Measurements from ENCODE around the gene BLOC1S3. TPM values are rescaled to one million over a fixed set of nuclear protein-coding genes. Genes with fewer than 3 reads are reported as not detected.

BLOC1S3 gene
- total RNA-seq, 1 experiment from 2014 or later: 11.5 TPM

DNA sequence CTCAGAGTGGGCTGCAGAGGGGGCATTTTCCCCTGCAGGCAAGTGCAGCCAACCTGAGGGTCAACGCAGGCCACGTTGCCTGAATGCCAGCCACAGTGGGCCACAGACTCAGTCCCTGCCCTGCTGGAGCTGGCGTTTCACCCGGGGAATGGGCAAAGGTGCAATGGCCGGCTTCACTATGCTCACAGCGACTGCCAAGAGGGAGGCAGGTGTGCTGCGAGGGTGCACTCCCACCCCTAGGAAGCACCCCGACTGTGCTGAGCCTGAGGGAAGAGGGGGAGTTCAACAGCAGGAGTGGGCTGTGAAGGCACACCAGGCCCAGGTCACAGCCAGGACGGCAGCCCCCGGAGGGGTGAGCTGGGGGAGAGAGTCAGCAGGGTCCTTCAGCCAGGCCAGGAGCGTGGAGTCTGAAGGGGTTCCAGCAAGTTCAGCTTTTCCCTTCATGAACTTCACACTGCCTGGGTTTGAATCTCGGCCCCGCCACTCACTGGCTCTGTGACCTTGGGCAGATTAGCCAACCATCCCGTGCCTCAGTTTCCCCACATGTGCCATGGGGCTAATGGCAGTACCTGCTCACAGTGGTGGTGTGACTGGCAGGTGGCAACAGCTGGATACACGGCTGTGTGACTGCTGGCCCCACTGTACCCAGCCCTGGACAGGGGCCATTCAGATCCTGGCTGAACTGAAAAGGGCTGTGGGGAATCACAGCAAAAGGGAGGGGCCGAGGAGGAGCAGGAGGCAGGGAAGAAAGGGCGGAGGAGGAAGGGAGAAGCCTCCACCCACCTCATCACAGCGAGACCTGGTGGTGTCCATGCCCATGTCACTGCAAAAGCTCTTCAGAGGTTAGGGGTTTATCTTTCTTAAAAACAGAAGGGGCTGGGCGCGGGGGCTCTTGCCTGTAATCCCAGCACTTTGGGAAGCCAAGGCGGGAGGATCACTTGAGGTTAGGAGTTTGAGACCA lies 8.2 kb upstream of the BLOC1S3 start:
- no peaks in the 10 kb centered on the region for H3K9me2 ChIP-seq (ENCODE audit: insufficient read depth)
- no peaks in the 10 kb centered on the region for H3K9me3 ChIP-seq (ENCODE audit: insufficient read depth, low read depth)
- CTCF ChIA-PET: interaction anchor here (0.6 kb wide), 1 partner anchor 90 kb away, joined by 3 read pairs; no protein-coding TSS in a partner anchor
- POLR2A ChIA-PET (ENCODE audit: unreplicated experiment): no interaction called here
- H3K4me2 ChIP-seq: no peak overlapping the region
- H3K27ac ChIP-seq: no peak overlapping the region
- H3K27me3 ChIP-seq (ENCODE audit: insufficient read depth, low read depth): no peaks in the 10 kb centered on the region
- no peaks in the 10 kb centered on the region for H3K36me3 ChIP-seq (ENCODE audit: low read depth)
- H3K4me3 ChIP-seq: no peak overlapping the region
- intact Hi-C loops (cut with micrococcal nuclease; ENCODE audit: unreplicated experiment): no loop called here
- TF ChIP-seq EZH2 (IDR thresholded peaks at IDR 0.05; ENCODE audit: low read depth): no peak
- TF ChIP-seq, protein P1, sequence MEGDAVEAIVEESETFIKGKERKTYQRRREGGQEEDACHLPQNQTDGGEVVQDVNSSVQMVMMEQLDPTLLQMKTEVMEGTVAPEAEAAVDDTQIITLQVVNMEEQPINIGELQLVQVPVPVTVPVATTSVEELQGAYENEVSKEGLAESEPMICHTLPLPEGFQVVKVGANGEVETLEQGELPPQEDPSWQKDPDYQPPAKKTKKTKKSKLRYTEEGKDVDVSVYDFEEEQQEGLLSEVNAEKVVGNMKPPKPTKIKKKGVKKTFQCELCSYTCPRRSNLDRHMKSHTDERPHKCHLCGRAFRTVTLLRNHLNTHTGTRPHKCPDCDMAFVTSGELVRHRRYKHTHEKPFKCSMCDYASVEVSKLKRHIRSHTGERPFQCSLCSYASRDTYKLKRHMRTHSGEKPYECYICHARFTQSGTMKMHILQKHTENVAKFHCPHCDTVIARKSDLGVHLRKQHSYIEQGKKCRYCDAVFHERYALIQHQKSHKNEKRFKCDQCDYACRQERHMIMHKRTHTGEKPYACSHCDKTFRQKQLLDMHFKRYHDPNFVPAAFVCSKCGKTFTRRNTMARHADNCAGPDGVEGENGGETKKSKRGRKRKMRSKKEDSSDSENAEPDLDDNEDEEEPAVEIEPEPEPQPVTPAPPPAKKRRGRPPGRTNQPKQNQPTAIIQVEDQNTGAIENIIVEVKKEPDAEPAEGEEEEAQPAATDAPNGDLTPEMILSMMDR (conservative IDR thresholded peaks at IDR 0.05): no peak
- DNase-seq: no peak
- H3K4me1 ChIP-seq (replicated peaks; ENCODE audit: insufficient read depth): no peaks in the 10 kb centered on the region
- no peaks in the 10 kb centered on the region for H3K79me2 ChIP-seq (ENCODE audit: low read depth)
- H2AFZ ChIP-seq: no peak overlapping the region
- H4K20me1 ChIP-seq (ENCODE audit: insufficient read depth): peaks cover 17% of the 10 kb centered on the region; the same call in 1 of the 2 replicates
- BruUV-seq (replicated peaks): no TSS peak
- H3F3A ChIP-seq (ENCODE audit: insufficient read depth, low read depth): peaks cover 8% of the 10 kb centered on the region; the same call in 1 of the 2 replicates

GRCh38 chr19:45171211-45171623 lies 7.4 kb upstream of the BLOC1S3 start:
- no TSS peak for BruUV-seq (replicated peaks)
- TF ChIP-seq, protein P1 (conservative IDR thresholded peaks at IDR 0.05): no peak
- TF ChIP-seq EZH2 (IDR thresholded peaks at IDR 0.05; ENCODE audit: low read depth): no peak
- Histone ChIP-seq H3K4me2 (no peak overlapping the region), H3K36me3 (ENCODE audit: low read depth) (no peaks in the 10 kb centered on the region), H3K4me1 (replicated peaks; ENCODE audit: insufficient read depth) (no peaks in the 10 kb centered on the region), H4K20me1 (ENCODE audit: insufficient read depth) (peaks cover 16% of the 10 kb centered on the region; the same call in 1 of the 2 replicates), H3K9me2 (ENCODE audit: insufficient read depth) (no peaks in the 10 kb centered on the region), H3F3A (ENCODE audit: insufficient read depth, low read depth) (peaks cover 5% of the 10 kb centered on the region; the same call in 1 of the 2 replicates), H3K4me3 (no peak overlapping the region), H3K9me3 (ENCODE audit: insufficient read depth, low read depth) (no peaks in the 10 kb centered on the region), H3K79me2 (ENCODE audit: low read depth) (no peaks in the 10 kb centered on the region), H3K27me3 (ENCODE audit: insufficient read depth, low read depth) (no peaks in the 10 kb centered on the region), H3K27ac (no peak overlapping the region), H2AFZ (no peak overlapping the region)
- DNase-seq: no peak
- intact Hi-C loops (cut with micrococcal nuclease; ENCODE audit: unreplicated experiment): no loop called here
- CTCF ChIA-PET: no interaction called here
- POLR2A ChIA-PET (ENCODE audit: unreplicated experiment): interaction anchor here (0.5 kb wide), 1 partner anchor 325 kb away, joined by 3 read pairs; the partner anchor contains the start of gene NECTIN2

GRCh38 chr19:45172173-45172572 lies 6.4 kb upstream of the BLOC1S3 start:
- no peak for DNase-seq
- Histone ChIP-seq H3F3A (ENCODE audit: insufficient read depth, low read depth) (peaks cover 7% of the 10 kb centered on the region; the same call in 1 of the 2 replicates), H3K27me3 (ENCODE audit: insufficient read depth, low read depth) (no peaks in the 10 kb centered on the region), H4K20me1 (ENCODE audit: insufficient read depth) (peaks cover 13% of the 10 kb centered on the region; the same call in 1 of the 2 replicates), H3K9me3 (ENCODE audit: insufficient read depth, low read depth) (no peaks in the 10 kb centered on the region), H3K36me3 (ENCODE audit: low read depth) (no peaks in the 10 kb centered on the region), H3K4me3 (no peak overlapping the region), H3K4me2 (no peak overlapping the region), H3K9me2 (ENCODE audit: insufficient read depth) (no peaks in the 10 kb centered on the region), H3K4me1 (replicated peaks; ENCODE audit: insufficient read depth) (peaks cover 6% of the 10 kb centered on the region; the same call in 1 of the 2 replicates), H3K27ac (no peak overlapping the region), H3K79me2 (ENCODE audit: low read depth) (peaks cover 8% of the 10 kb centered on the region), H2AFZ (no peak overlapping the region)
- intact Hi-C loops (cut with micrococcal nuclease; ENCODE audit: unreplicated experiment): no loop called here
- CTCF ChIA-PET: no interaction called here
- POLR2A ChIA-PET (ENCODE audit: unreplicated experiment): interaction anchor here (0.6 kb wide), 1 partner anchor 244 kb away, joined by 5 read pairs; no protein-coding TSS in a partner anchor
- TF ChIP-seq EZH2 (IDR thresholded peaks at IDR 0.05; ENCODE audit: low read depth): no peak
- TF ChIP-seq, protein P1 (conservative IDR thresholded peaks at IDR 0.05): no peak
- BruUV-seq (replicated peaks): no TSS peak
